Ishikawa (cell line): ENCODE results near the gene SLC25A38.

ENCODE experiments used
- CEBPB ChIP-seq: IDR thresholded peaks from 2 replicates; pipeline ENCODE4 v1.6.1; 2012
- CREB1 ChIP-seq: IDR thresholded peaks from 2 replicates; pipeline ENCODE4 v1.6.1; 2012; ENCODE audit warnings: low read depth
- EGR1 ChIP-seq: IDR thresholded peaks from 2 replicates; pipeline ENCODE4 v1.6.1; 2012
- EP300 ChIP-seq: IDR thresholded peaks from 2 replicates; pipeline ENCODE4 v1.6.1; 2012; ENCODE audit warnings: borderline replicate concordance
- FOXM1 ChIP-seq: IDR thresholded peaks from 2 replicates; pipeline ENCODE4 v1.6.1; 2012; ENCODE audit warnings: low read depth, borderline replicate concordance
- MAX ChIP-seq: IDR thresholded peaks from 2 replicates; pipeline ENCODE4 v1.6.1; 2012
- NFIC ChIP-seq: IDR thresholded peaks from 2 replicates; pipeline ENCODE4 v1.6.1; 2012
- RAD21 ChIP-seq: IDR thresholded peaks from 2 replicates; pipeline ENCODE4 v1.6.1; 2012; ENCODE audit warnings: low read depth
- REST ChIP-seq: IDR thresholded peaks from 2 replicates; pipeline ENCODE4 v1.6.1; 2012; ENCODE audit warnings: low read depth, mild to moderate bottlenecking
- TAF1 ChIP-seq: IDR thresholded peaks from 2 replicates; pipeline ENCODE4 v1.6.1; 2012; ENCODE audit warnings: low read depth, mild to moderate bottlenecking
- TCF12 ChIP-seq: IDR thresholded peaks from 2 replicates; pipeline ENCODE4 v1.6.1; 2012; ENCODE audit warnings: low read depth
- TEAD4 ChIP-seq: IDR thresholded peaks from 2 replicates; pipeline ENCODE4 v1.6.1; 2012
- USF1 ChIP-seq: IDR thresholded peaks from 2 replicates; pipeline ENCODE4 v1.6.1; 2012
- YY1 ChIP-seq: IDR thresholded peaks from 2 replicates; pipeline ENCODE4 v1.6.1; 2012; ENCODE audit warnings: low read depth
- ZBTB7A ChIP-seq: IDR thresholded peaks from 2 replicates; pipeline ENCODE4 v1.6.1; 2012; ENCODE audit warnings: low read depth

SLC25A38 gene

GRCh38 chr3:39413691-39414420, 30.7 kb downstream of the SLC25A38 start:
- TF ChIP-seq YY1: no peak
- TF ChIP-seq TEAD4: no peak
- TF ChIP-seq EP300: no peak
- TF ChIP-seq CREB1: no peak
- no peak for TF ChIP-seq USF1
- TF ChIP-seq TAF1: no peak
- no peak for TF ChIP-seq ZBTB7A
- no peak for TF ChIP-seq EGR1
- TF ChIP-seq RAD21: no peak
- TF ChIP-seq CEBPB: no peak
- no peak for TF ChIP-seq REST
- no peak for TF ChIP-seq TCF12
- no peak for TF ChIP-seq NFIC
- no peak for TF ChIP-seq MAX
- no peak for TF ChIP-seq FOXM1

GRCh38 chr3:39414421-39414907, 31.3 kb downstream of the SLC25A38 start:
- TF ChIP-seq TAF1 (no peak), CREB1 (no peak), EP300 (no peak), EGR1 (no peak), ZBTB7A (no peak), REST (no peak), TEAD4 (no peak)

GRCh38 chr3:39415983-39416382, 32.8 kb downstream of the SLC25A38 start:
- TF ChIP-seq USF1 (no peak), REST (no peak)

- no peak for TF ChIP-seq FOXM1
- TF ChIP-seq MAX: no peak
- no peak for TF ChIP-seq RAD21
- TF ChIP-seq EGR1: no peak
- no peak for TF ChIP-seq USF1
- no peak for TF ChIP-seq TEAD4
- TF ChIP-seq EP300: no peak
- TF ChIP-seq NFIC: no peak
- TF ChIP-seq CEBPB: no peak
- no peak for TF ChIP-seq TCF12
- no peak for TF ChIP-seq TAF1
These were observed 36.7 kb downstream of the SLC25A38 start for GRCh38 chr3:39419742-39420315.
